Smooth muscle cell (in vitro differentiated cells): ENCODE results near the gene TMPRSS4. TPM values are rescaled to one million over a fixed set of nuclear protein-coding genes. Genes with fewer than 3 reads are reported as not detected.

Experiments used
- DNase-seq: peaks from one replicate; lab custom pipeline; 2025; ENCODE audit not compliant: unreplicated experiment; lab: John Stamatoyannopoulos, UW
- H2AFZ ChIP-seq: fragments of 200-600 bp; sonication (generic); 2 replicates; pipeline ENCODE4 v1.6.0; 2016; ENCODE audit warnings: antibody characterized with exemption, low read depth, mild to moderate bottlenecking
- H3F3A ChIP-seq: fragments of 200-600 bp; sonication (generic); 2 replicates; pipeline ENCODE4 v1.6.0; 2017; ENCODE audit warnings: antibody characterized with exemption, low read depth
- H3K27ac ChIP-seq: fragments of 200-600 bp; sonication (generic); 2 replicates; pipeline ENCODE4 v1.5.1; 2016; ENCODE audit warnings: low read depth, mild to moderate bottlenecking
- H3K27me3 ChIP-seq: fragments of 200-600 bp; sonication (generic); 2 replicates; pipeline ENCODE4 v1.6.1; 2016; ENCODE audit warnings: low read depth, mild to moderate bottlenecking
- H3K36me3 ChIP-seq: fragments of 200-600 bp; sonication (generic); 2 replicates; pipeline ENCODE4 v1.5.1; 2016; ENCODE audit warnings: low read depth
- H3K4me1 ChIP-seq: fragments of 200-600 bp; sonication (generic); 2 replicates; pipeline ENCODE4 v1.5.1; 2016; ENCODE audit warnings: low read depth
- H3K4me2 ChIP-seq: fragments of 200-600 bp; sonication (generic); 2 replicates; pipeline ENCODE4 v1.6.0; 2016; ENCODE audit warnings: mild to moderate bottlenecking
- H3K4me3 ChIP-seq: fragments of 200-600 bp; sonication (generic); 2 replicates; pipeline ENCODE4 v1.5.1; 2016; ENCODE audit warnings: mild to moderate bottlenecking
- H3K79me2 ChIP-seq: fragments of 200-600 bp; sonication (generic); 2 replicates; pipeline ENCODE4 v1.6.0; 2016; ENCODE audit warnings: low read depth, mild to moderate bottlenecking
- H3K9ac ChIP-seq: fragments of 200-600 bp; sonication (generic); 2 replicates; pipeline ENCODE4 v1.6.0; 2016; ENCODE audit warnings: low read depth
- H3K9me3 ChIP-seq: fragments of 200-600 bp; sonication (generic); replicated peaks from 2 replicates; pipeline ENCODE4 v1.5.1; 2016; ENCODE audit warnings: low read depth
- H4K20me1 ChIP-seq: fragments of 200-600 bp; sonication (generic); 2 replicates; pipeline ENCODE4 v1.6.0; 2016; ENCODE audit warnings: low read depth
- CTCF ChIP-seq: fragments of 200-600 bp; sonication (generic); IDR thresholded peaks from 2 replicates; pipeline ENCODE4 v1.5.1; 2017; ENCODE audit warnings: borderline replicate concordance, mild to moderate bottlenecking, antibody characterized with exemption; ENCODE audit not compliant: insufficient read depth, poor library complexity, severe bottlenecking
- WGBS: methylation state at CpG from one replicate; pipeline ENCODE4 v1.1.7; 2016; ENCODE audit warnings: low lambda C conversion rate; 5-methylcytosine and 5-hydroxymethylcytosine counted together
- polyA plus RNA-seq: library from polyadenylated mRNA; unstranded; fragments of >200 nt; fragmentation: Nextera tagmentation; extraction: Ambion mirVana; gene quantifications from 2 replicates; pipeline ENCODE4 v1.2.1, GENCODE V29; 2016
- total RNA-seq: library from RNA; depleted of rRNA; stranded (reverse); fragments of >200 nt; gene quantifications from 2 replicates; pipeline ENCODE4 v1.2.3, GENCODE V29; 2014

The TMPRSS4 gene
- total and polyA plus RNA-seq, 2 experiments from 2014 or later = 7.4 TPM; not detected in 1

GRCh38 chr11:118128721-118129470 lies 52.0 kb downstream of the TMPRSS4 start:
- Histone ChIP-seq H3F3A (no peaks in the 10 kb centered on the region), H2AFZ (no peak overlapping the region), H3K27me3 (peaks cover 13% of the 10 kb centered on the region), H3K9me3 (no peaks in the 10 kb centered on the region), H3K9ac (no peak overlapping the region), H4K20me1 (no peaks in the 10 kb centered on the region), H3K79me2 (no peaks in the 10 kb centered on the region), H3K4me3 (no peak overlapping the region), H3K4me2 (no peak overlapping the region), H3K27ac (no peak overlapping the region), H3K4me1 (no peaks in the 10 kb centered on the region), H3K36me3 (no peaks in the 10 kb centered on the region)
- DNase-seq = no peak
- WGBS = 74% methylated on average over 11 of the region's 11 CpGs
- TF ChIP-seq CTCF = no peak

- no peaks in the 10 kb centered on the region for H3F3A ChIP-seq
- no peak for DNase-seq
- no peaks in the 10 kb centered on the region for H3K36me3 ChIP-seq
- H3K9ac ChIP-seq = no peak overlapping the region
- 94% methylated on average over 6 of the region's 6 CpGs for WGBS
- no peak overlapping the region for H3K4me2 ChIP-seq
- H3K27ac ChIP-seq = no peak overlapping the region
- H3K9me3 ChIP-seq = no peaks in the 10 kb centered on the region
- no peak for TF ChIP-seq CTCF
- no peaks in the 10 kb centered on the region for H4K20me1 ChIP-seq
- no peak overlapping the region for H3K4me3 ChIP-seq
- no peak overlapping the region for H2AFZ ChIP-seq
- no peaks in the 10 kb centered on the region for H3K4me1 ChIP-seq
- H3K27me3 ChIP-seq = peaks cover 20% of the 10 kb centered on the region
- H3K79me2 ChIP-seq = no peaks in the 10 kb centered on the region
Measured at GRCh38 chr11:118129471-118130172, 52.7 kb downstream of the TMPRSS4 start.

- 87% methylated on average over 15 of the region's 15 CpGs for WGBS
- no peak overlapping the region for H2AFZ ChIP-seq
- no peaks in the 10 kb centered on the region for H3F3A ChIP-seq
- no peak for DNase-seq
- H3K9ac ChIP-seq = no peak overlapping the region
- H3K79me2 ChIP-seq = no peaks in the 10 kb centered on the region
- TF ChIP-seq CTCF = no peak
- peaks cover 25% of the 10 kb centered on the region for H3K27me3 ChIP-seq
- H3K4me2 ChIP-seq = no peak overlapping the region
- H3K27ac ChIP-seq = no peak overlapping the region
- no peaks in the 10 kb centered on the region for H3K9me3 ChIP-seq
- H3K4me1 ChIP-seq = no peaks in the 10 kb centered on the region
- no peaks in the 10 kb centered on the region for H3K36me3 ChIP-seq
- H3K4me3 ChIP-seq = no peak overlapping the region
- H4K20me1 ChIP-seq = no peaks in the 10 kb centered on the region
Measured at GRCh38 chr11:118132385-118133151, 55.7 kb downstream of the TMPRSS4 start.
